ENCODE data around the gene KLHL8.
"Not testable (repeated sequence)": the region's sequence is repeated elsewhere in the genome, so short reads cannot be mapped to it uniquely, and the experiment has no call there.

Gene KLHL8

DNA sequence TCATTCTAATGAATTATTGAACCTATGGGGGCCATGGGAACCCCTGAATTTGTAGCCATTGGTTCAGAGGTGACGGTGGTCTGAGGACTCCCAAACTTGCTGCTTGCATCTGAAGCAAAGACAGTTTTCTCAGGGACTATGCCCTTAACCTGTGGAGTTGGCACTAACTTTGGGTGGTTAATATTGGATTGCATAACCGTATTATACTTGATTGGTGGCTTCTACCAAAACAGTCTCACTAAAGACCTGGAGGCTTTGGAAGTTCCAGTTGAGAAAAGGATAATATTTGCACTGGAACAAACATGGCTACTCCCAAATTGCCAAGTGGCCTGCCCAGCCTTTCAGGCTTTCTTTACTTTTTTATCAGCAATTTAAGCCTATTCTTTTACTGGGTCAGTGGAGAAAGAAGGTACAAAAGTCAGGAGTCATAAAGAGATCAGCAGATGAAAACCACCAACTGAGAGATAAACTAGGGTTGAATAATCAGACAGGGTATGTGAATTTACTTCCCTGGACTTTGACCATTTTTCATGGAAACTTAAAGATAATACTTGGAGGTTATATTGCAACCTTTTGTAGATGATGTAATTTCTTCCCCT is 7.9 kb upstream of the KLHL8 start:
- DNase-seq (ENCODE audit: low read depth in 3 of 3): no peak

DNA sequence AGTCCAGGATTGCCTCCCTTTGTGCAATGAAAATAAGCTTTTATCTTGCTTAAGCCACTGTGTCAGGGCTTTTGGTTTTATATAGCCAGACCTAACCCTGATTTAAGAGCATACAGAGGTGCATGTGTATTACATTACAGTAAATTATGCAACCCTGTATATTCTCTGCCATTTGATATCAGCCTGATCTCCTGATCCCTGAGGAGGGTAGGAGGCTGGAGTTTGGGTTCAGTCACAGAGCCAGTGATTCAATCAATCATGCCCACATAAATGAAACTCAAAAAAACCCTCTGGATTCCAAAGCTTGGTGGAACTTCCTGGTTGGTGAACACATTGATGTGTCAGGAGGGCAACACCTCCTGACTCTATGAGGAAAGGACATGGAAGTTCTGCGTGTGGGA is 7.3 kb upstream of the KLHL8 start:
- DNase-seq (ENCODE audit: low read depth in 3 of 3): no peak

DNA sequence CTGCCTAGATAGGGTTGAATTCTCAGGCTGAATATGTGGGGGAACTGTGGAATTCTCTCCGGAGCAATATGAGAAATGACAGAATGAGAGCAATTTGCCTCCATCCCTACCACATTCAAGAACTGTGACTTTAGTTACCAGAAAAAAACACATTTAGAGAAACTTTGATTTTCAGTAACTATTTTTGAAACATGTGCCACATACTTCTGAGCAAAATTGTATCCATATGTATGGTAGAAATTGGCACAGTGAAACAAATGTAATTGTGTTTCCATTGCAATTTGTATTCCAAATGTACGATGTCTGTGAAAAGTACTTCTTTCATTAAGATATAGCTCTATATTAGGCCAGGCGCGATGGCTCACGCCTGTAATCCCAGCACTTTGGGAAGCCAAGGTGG is 5.5 kb upstream of the KLHL8 start:
- no peak for DNase-seq (ENCODE audit: low read depth in 3 of 3)

GRCh38 chr4:87224141-87224923 is 3.9 kb upstream of the KLHL8 start:
- DNase-seq (ENCODE audit: low read depth in 3 of 3): no peak

- peak; percentile 18 to 33 (median 27) for DNase-seq (ENCODE audit: low read depth in 3 of 3)
Measured at GRCh38 chr4:87219632-87220093, 755 bp downstream of the KLHL8 start.

DNA sequence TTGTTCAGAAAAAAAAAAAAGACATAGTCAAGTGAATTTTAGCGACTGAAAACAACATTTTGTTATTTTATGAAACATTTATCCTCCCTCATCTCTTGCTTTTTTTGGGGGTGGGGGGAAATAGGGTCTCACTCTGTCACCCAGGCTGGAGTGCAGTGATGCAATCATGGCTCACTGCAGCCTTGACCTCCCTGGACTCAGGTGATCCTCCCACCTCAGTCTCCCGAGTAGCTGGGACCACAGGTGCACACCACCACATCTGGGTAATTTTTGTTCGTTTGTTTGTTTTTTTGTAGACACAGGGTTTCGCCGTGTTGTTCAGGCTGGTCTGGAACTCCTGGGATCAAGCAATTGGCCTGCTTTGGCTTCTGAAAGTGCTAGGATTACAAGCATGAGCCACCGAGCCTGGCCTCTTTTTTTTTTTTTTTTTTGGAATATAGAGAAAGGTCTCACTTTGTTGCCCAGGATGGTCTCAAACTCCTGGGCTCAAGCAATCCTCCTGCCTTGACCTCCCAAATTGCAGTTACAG is 3.1 kb downstream of the KLHL8 start:
- not testable (repeated sequence) for DNase-seq (ENCODE audit: low read depth in 3 of 3)

DNA sequence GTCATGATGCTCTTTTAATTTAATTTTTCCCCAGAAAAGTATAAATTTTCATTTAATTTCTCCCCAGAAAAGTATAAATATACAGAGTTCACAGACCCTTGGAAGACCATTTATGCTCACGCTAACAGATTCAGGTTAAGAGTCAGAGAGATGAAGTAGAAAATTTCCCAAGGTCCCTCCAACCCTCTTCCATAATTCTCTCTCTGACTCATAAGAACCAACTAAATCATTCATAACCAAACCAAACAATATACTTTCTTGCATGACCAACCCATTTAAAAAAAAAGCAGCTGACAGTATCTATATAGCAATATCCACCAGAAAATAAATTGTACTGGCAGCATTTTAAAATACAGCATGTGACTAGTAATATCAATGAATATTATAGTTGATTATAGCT is 3.9 kb downstream of the KLHL8 start:
- DNase-seq (ENCODE audit: low read depth in 3 of 3): no peak

DNA sequence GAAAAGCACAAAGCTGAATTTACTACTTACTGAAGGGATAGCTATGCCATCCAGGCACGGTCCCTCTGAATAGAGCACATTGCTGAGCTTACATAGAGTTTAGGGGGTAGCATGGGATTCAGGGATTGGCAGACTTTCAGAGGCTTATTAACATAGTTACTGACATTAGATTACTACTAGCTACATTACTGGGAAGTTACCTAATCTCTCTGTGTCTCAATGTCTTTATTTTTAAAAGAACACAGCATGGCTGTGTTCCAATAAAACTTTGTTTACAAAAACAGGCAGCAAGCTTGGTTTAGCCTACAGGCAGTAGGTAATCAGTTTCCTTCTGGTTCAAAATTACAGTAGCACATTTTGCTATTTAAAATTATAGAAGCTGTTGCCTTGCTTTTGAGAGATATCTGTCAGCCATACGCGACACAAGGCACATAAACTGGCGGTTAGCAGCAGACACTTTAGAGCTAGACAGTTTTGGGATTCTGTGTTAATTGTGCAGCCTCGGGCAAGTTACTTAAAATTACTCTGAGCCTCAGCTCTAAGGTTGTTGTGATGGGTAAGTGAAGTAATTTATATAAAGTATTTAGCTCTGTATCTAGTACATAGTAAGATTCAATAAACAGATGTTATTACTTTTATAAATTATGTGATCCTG is 6.9 kb downstream of the KLHL8 start:
- no peak for DNase-seq (ENCODE audit: low read depth in 3 of 3)

- no peak for DNase-seq (ENCODE audit: low read depth in 3 of 3)
Measured at GRCh38 chr4:87211249-87211952, 9.0 kb downstream of the KLHL8 start.

GRCh38 chr4:87209696-87210095 is 10.7 kb downstream of the KLHL8 start:
- DNase-seq (ENCODE audit: low read depth in 3 of 3): no peak

- no peak for DNase-seq (ENCODE audit: low read depth in 3 of 3)
Measured at GRCh38 chr4:87209182-87209581, 11.2 kb downstream of the KLHL8 start.

GRCh38 chr4:87204559-87204958 is 15.9 kb downstream of the KLHL8 start:
- DNase-seq (ENCODE audit: low read depth in 3 of 3): no peak

DNA sequence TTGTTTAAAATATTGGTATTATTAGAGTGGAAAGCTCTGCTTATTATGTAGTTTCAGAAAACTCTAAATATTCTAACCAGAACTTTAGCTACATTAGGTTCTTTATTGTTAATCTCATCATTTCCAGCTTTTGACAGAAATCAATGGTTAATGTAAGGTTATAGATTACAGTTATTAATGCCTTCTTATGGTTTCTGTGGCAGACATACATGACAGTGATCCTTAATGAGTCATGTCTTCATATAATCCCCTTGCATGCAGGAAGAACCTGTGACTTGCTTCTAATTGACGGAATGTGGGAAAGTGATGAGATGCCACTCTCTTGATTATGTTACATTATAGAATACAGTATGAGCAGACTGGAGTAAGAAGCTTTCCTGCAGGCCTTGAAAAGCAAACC is 23.5 kb downstream of the KLHL8 start:
- no peak for DNase-seq (ENCODE audit: low read depth in 3 of 3)

GRCh38 chr4:87196146-87196545 is 24.3 kb downstream of the KLHL8 start:
- no peak for DNase-seq (ENCODE audit: low read depth in 3 of 3)

DNA sequence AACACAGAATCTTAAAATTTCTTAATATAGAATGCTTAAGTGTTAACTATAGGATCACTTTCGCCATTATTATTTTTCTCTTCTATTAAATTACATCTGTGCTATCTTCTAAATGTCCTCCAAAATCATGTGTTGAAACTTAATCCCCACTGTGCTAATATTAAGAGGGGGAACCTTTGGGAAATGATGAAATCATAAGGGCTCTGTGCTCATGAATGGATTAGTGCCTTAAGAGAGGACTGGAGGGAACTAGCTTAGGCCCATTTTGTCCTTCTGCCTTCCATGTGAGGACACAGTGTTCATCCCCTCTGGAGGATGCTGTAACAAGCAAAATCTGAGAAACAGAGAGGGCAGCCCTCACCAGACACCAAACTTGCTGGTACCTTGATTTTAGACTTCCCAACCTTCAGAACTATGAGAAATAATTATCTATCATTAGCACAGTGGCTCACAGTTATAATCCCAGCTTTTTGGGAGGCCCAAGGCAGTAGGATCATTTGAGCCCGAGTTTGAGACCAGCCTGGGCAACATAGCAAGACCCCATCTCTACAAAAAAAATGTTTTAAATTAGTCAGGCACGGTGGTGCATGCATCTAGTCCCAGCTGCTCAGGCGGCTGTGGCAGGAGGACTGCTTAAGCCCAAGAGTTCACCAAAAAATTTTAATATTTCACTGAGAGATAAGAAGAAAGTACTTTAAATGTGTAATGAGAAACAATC is 26.3 kb downstream of the KLHL8 start:
- DNase-seq (ENCODE audit: low read depth in 3 of 3): no peak

DNA sequence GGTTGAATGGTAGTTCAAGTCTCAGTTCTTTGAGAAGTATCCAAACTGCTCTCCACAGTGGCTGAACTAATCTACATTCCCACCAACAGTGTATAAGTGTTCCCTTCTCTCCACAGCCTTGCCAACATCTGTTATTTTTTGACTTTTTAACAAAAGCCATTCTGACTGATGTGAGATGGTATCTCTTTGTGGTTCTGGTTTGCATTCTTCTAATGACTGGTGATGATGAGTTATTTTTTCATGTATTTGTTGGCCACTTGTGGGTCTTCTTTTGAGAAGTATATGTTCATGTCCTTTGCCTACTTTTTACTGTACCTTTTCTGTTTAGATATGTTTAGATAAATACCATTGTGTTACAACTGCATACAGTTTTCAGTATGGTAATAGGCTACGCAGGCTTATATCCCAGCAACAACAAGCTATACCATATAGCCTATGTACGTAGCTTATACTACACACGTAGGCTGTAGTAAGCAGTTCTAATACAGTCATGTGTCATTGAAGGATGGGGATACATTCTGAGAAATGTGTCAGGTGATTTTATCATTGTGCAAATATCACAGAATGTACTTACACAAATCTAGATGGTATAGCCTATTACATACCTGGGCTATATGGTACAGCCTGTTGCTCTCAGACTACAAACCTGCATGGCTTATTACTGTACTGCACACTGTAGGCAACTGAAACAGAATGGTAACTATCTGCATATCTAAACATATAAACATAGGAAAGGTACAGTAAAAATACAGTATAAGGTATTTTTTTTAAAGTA is 28.1 kb downstream of the KLHL8 start:
- no peak for DNase-seq (ENCODE audit: low read depth in 3 of 3)

DNA sequence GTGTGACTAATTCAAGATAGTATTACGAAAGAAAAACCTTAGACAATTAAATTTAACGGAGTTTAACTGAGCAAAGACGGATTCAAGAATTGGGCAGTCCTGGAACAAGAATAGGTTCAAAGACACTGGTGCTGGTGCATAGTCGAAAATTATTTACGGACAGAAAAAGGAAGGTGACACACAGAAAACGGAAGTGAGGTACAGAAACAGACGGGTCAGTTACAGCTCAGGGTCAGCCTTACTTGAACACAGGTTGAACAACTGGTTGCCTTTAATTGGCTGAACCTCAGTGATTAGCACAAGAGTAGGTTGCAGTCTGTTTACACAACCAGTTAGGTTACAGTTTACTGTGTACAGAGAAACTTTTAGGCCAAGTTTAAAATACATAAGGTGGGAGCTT is 31.5 kb downstream of the KLHL8 start:
- no peak for DNase-seq (ENCODE audit: low read depth in 3 of 3)

- no peak for DNase-seq (ENCODE audit: low read depth in 3 of 3)
Measured at GRCh38 chr4:87188048-87188447, 32.4 kb downstream of the KLHL8 start.

DNA sequence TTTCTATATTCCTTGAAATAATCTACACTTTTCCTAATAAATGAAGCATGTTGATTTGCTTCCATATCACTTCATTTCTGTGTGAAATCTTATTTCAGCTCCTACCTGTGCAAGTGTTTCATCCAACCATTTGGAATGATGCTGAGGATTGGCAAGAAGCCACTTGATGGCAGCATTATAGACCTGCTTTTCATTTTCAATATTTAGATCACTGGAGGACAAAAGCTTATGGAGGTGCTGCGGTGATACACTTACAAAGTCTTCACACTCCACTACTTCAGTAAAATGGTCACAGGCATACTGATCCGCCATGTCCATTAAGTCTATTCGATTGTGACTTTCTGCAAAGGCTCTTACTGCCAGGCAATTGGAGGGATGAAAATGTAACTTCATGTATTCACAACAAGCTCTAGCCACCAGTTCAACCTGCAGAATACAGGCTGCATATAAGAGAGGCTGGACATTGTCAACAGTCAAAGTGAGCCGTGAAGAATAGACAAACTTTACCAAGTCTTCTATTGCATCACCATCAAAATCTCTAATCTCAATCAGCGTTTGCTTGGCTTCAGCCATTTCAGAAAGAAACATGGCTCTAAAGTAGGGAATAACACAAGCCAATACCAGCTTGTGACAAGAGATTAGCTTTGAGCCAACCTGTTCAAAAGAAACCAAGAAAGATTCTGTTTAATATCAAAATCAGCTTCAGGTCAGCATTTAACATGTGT is 35.1 kb downstream of the KLHL8 start:
- no peak for DNase-seq (ENCODE audit: low read depth in 3 of 3)

GRCh38 chr4:87180767-87181166 is 39.7 kb downstream of the KLHL8 start:
- DNase-seq (ENCODE audit: low read depth in 3 of 3): no peak

All from stimulated activated CD4-positive, alpha-beta T cell treated with anti-CD3 and anti-CD28 coated beads, TNF-alpha, amount 100 ng/mL, for 48 hours (primary cell).